Endothelial cell (in vitro differentiated cells): ENCODE data around the gene ANKRD65. TPM values are rescaled to one million over a fixed set of nuclear protein-coding genes. Genes with fewer than 3 reads are reported as not detected.

ENCODE experiments used
- DNase-seq: peaks from one replicate; pipeline ENCODE4 v3.0.0; 2021; ENCODE audit warnings: low spot score
- H3K27ac Mint-ChIP-seq: one replicate; pipeline ENCODE4 v1.8.0; 2021; ENCODE audit warnings: mixed read lengths, inconsistent platforms; ENCODE audit not compliant: unreplicated experiment
- H3K27me3 Mint-ChIP-seq: one replicate; pipeline ENCODE4 v1.8.0; 2021; ENCODE audit warnings: mild to moderate bottlenecking, moderate library complexity, mixed read lengths, inconsistent platforms; ENCODE audit not compliant: unreplicated experiment
- H3K36me3 Mint-ChIP-seq: one replicate; pipeline ENCODE4 v1.8.0; 2021; ENCODE audit warnings: mild to moderate bottlenecking, low read depth, mixed read lengths, inconsistent platforms; ENCODE audit not compliant: unreplicated experiment
- H3K4me1 Mint-ChIP-seq: one replicate; pipeline ENCODE4 v1.8.0; 2021; ENCODE audit warnings: mild to moderate bottlenecking, mixed read lengths, inconsistent platforms; ENCODE audit not compliant: unreplicated experiment
- H3K4me3 Mint-ChIP-seq: one replicate; pipeline ENCODE4 v1.8.0; 2021; ENCODE audit warnings: mild to moderate bottlenecking, mixed read lengths, inconsistent platforms; ENCODE audit not compliant: unreplicated experiment
- H3K9me3 Mint-ChIP-seq: one replicate; pipeline ENCODE4 v1.8.0; 2021; ENCODE audit warnings: mixed read lengths, inconsistent platforms; ENCODE audit not compliant: unreplicated experiment
- total RNA-seq: library from RNA; stranded (reverse); fragmentation: NEBNext Ultra II Directional; extraction: Animal tissue kit (Norgen Biotek cat#: 25700); gene quantifications from one replicate; pipeline ENCODE4 v1.2.1, GENCODE V29; 2021; ENCODE audit not compliant: unreplicated experiment
- TF ChIP-seq, protein P1 (sequence below): fragments of 200-600 bp; sonication (generic); IDR thresholded peaks from one replicate; pipeline ENCODE4 v1.5.0; 2021; ENCODE audit warnings: antibody characterized with exemption; ENCODE audit not compliant: unreplicated experiment

Gene ANKRD65
- total RNA-seq, 1 donor from 2014 or later = 0.31 TPM

DNA sequence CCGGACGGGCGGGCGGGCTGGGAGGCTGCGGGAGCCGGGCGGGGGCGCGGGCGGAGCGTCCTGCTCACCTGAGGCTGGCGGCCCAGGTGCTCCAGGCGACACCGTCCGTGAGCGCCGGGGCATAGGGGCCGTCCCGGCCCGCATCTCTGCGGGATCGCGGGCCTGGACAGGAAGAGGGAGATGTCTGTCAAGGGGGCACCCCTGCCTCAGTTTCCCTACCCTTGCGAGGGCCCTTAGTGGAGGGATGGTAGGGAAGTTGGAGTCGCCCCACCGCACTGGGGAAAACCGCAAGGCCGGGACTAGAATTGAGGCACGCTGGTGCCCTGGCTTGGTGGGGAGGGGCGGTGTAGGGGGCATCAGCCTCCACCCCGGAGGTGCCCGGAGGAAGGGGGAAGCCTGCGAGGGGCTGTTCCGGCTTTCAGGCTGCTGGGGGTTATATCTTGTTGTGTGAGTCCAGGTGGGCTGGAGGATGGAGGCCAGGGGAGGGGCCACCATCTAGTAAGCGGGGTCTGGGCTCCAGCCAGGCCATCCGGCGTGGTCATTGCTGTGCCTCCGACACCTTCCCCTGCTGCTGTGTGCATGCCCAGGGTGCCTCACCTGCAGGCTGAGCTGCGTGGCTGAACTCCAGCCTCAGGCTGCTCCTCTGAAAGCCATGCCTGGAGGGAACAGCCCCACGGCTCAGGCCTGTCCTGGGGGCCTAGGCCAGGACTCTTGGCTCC lies 15.0 kb upstream of the ANKRD65 start:
- peaks cover 2% of the 10 kb centered on the region for H3K27me3 Mint-ChIP-seq
- peaks cover 4% of the 10 kb centered on the region for H3K36me3 Mint-ChIP-seq
- no peak for DNase-seq
- TF ChIP-seq, protein P1, sequence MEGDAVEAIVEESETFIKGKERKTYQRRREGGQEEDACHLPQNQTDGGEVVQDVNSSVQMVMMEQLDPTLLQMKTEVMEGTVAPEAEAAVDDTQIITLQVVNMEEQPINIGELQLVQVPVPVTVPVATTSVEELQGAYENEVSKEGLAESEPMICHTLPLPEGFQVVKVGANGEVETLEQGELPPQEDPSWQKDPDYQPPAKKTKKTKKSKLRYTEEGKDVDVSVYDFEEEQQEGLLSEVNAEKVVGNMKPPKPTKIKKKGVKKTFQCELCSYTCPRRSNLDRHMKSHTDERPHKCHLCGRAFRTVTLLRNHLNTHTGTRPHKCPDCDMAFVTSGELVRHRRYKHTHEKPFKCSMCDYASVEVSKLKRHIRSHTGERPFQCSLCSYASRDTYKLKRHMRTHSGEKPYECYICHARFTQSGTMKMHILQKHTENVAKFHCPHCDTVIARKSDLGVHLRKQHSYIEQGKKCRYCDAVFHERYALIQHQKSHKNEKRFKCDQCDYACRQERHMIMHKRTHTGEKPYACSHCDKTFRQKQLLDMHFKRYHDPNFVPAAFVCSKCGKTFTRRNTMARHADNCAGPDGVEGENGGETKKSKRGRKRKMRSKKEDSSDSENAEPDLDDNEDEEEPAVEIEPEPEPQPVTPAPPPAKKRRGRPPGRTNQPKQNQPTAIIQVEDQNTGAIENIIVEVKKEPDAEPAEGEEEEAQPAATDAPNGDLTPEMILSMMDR = no peak
- peak overlapping the region; percentile 88 for H3K4me3 Mint-ChIP-seq
- peaks cover 13% of the 10 kb centered on the region for H3K4me1 Mint-ChIP-seq
- no peaks in the 10 kb centered on the region for H3K9me3 Mint-ChIP-seq
- no peak overlapping the region for H3K27ac Mint-ChIP-seq

DNA sequence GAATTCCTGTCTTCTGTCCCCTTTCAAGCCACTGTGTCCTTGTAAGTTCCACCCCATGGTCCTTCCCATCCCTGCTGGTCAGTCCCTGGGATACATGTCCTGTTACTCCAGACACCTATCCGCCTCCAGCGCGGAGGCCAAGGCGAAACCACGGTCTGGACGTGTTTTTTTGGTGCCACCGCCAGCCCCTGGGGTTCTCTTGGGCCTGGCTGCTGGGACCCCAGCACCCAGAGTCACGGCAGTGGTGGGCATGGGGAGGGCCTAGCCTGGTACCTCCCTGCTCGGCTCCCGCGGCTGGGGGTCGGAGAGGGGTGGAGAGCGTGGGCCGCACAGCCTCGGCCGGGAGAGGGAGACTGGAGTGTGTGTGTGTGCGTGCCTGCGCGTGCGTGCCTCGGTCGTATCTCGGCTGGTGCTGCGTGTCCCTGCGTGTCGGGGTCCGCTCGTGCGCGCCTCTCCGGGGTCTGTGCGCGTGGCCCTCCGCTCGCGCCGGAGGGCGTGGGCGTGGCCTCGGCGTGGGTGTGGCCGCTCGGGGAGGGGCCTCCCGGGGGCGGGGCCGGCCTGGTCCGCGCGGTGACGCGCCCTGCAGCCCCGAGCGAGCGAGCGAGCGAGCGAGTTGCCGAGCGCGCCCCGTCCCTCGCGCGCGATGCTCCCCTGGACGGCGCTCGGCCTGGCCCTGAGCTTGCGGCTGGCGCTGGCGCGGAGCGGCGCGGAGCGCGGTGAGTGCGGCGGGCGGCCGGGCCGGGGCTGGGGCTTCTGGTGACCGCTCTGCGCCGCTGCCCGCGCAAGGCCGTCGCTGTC lies 14.2 kb upstream of the ANKRD65 start, which contains the start of gene VWA1:
Gene VWA1 (plus strand): TSS at position 585 of the 798 bp plus-strand sequence. CDS start 59 bp downstream, at position 644.
- peak; percentile 75 for DNase-seq
- TF ChIP-seq, protein P1 = no peak
- Mint-ChIP-seq H3K27me3 (peaks cover 2% of the 10 kb centered on the region), H3K27ac (peak within 1 kb of the TSS; percentile 52), H3K36me3 (no peaks in the 10 kb centered on the region), H3K4me1 (peaks cover 13% of the 10 kb centered on the region), H3K4me3 (peak within 1 kb of the TSS; percentile 88), H3K9me3 (no peaks in the 10 kb centered on the region)

DNA sequence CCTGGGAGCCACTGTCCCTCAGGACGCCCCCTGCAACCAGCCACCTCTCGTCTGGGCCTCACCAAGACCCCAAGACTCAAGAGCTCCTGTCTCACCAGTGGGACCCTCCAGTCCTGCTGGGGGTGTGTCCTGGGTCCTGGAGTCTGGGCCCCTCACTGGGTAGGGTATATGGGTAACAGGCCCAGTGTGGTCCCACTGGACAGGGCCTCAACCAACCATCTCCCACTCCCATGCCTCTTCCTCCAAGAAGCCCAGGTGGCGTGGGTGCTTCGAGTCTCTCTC lies 13.7 kb upstream of the ANKRD65 start:
- Mint-ChIP-seq H3K4me3 (peak overlapping the region; percentile 82), H3K9me3 (no peaks in the 10 kb centered on the region), H3K27ac (peak overlapping the region; percentile 52), H3K4me1 (peaks cover 18% of the 10 kb centered on the region), H3K27me3 (peaks cover 6% of the 10 kb centered on the region), H3K36me3 (no peaks in the 10 kb centered on the region)
- DNase-seq = no peak
- TF ChIP-seq, protein P1 = no peak

DNA sequence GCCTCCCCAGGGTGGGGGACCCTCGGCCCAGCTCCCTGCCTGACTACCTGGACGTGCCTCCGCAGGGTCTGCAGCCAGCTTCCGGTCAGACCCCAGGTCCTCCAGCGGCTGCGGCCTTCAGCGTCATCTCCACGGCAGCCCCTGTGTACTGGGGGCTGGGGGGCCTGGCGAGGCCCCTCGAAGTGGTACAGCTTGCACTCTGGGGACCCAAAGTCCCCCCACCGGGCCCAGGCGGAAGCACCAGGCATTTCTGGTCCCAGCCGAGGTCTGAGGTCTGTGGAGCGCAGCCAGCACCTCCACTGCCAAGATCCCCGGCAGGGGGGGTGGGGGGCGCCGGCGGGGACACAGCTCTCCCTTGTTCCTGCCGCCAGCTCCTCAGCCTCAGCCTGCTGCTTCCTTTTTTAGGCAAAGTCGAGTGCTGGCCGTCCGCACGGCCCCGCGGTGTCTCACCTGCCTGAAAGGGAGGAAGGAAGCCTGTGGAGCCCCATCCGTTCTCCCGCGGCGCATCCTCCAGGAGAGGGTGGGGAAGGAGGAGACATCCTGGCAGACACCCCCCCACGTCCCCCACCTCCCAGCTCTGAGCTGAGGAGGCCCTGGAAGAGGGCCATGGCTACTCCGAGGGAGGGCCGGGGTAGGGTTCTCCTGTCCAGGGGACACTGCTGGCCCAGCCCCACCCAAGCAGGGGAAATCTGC lies 13.2 kb upstream of the ANKRD65 start:
- Mint-ChIP-seq H3K4me1 (peaks cover 22% of the 10 kb centered on the region), H3K4me3 (no peak overlapping the region), H3K27ac (no peak overlapping the region), H3K36me3 (no peaks in the 10 kb centered on the region), H3K9me3 (no peaks in the 10 kb centered on the region), H3K27me3 (peaks cover 8% of the 10 kb centered on the region)
- peak; percentile 56 for DNase-seq
- TF ChIP-seq, protein P1 = no peak

DNA sequence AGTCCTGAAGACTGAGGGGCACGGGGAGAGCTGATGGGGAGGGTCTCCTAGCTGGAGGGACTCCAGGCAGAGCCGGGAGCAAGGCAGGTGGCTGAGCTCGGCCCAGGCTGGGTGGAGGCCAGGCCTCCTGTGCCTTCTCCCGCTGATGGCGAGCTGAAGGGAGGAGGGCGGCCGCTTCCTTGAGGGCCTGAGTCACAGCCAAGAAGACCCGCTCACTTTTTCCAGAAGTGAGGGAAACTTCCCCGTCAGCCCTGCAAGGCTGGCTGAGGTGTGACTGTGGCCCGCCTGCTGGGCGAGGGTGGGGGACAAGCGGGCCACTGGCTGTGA lies 12.7 kb upstream of the ANKRD65 start:
- peak overlapping the region; percentile 74 for H3K27ac Mint-ChIP-seq
- peaks cover 8% of the 10 kb centered on the region for H3K27me3 Mint-ChIP-seq
- no peak for DNase-seq
- H3K9me3 Mint-ChIP-seq = no peaks in the 10 kb centered on the region
- H3K36me3 Mint-ChIP-seq = no peaks in the 10 kb centered on the region
- no peak overlapping the region for H3K4me3 Mint-ChIP-seq
- H3K4me1 Mint-ChIP-seq = peaks cover 22% of the 10 kb centered on the region
- TF ChIP-seq, protein P1 = no peak
